NCI-H524 treated with DMSO at 0.1 percent for 48 hours (cell line): ENCODE measurements around the gene R3HDML.

Source experiments
- DNase-seq: peaks from one replicate; lab custom pipeline; 2025; lab: John Stamatoyannopoulos, UW

R3HDML gene

DNA sequence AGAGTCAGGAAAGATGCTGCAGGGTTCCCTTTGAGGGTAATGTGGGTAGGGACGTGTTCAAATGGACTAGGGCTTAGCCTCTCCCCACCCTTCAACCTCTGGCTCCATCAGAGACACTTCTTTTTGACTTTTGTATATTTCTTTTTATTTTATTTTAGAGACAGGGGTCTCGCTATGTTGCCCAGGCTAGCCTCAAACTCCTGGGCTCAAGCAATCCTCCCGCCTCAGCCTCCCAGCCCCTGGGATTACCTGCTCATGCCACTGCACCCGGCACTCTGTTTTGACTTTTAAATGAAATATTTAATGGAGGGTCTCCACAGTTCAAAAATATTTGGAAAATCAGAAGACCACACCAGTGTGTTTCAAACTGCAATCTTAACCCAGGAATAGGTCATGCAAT is 27.2 kb downstream of the R3HDML start:
- DNase-seq: no peak

DNA sequence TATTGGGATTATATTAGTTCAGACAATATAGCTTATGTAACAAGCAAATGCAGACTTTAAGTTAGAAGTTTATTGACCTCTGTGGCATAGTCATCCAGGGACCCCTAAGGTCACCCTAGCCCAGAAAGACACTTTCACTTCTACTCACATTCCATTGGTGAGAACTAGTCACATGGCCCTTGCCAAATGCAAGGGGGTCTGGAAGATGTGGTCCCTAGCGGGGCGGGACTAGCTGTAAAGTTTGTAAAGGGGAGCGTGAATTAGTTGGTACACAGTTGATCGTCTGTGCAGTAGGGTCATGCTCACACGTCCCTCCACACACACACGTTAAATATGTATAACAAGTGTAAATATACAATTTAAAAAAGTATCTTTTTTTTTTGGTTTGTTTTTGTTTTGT is 27.9 kb downstream of the R3HDML start:
- DNase-seq: no peak

DNA sequence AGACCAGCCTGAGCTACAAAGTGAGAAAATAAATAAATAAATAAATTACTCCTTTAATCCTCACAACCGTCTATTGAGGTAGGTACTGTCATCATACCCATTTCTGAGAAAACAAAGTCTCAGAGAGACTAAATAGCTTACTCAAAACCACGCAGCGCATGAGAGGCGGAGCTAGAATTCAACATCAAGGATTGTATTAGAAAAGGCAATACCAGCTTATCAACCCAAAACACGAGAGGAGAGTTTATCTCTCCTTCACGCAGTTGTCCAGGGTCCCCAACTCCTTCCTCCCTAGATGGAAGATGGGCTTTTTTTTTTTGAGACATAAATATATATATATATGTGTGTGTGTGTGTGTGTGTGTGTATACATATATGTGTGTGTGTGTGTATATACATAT is 30.9 kb downstream of the R3HDML start:
- no peak for DNase-seq

DNA sequence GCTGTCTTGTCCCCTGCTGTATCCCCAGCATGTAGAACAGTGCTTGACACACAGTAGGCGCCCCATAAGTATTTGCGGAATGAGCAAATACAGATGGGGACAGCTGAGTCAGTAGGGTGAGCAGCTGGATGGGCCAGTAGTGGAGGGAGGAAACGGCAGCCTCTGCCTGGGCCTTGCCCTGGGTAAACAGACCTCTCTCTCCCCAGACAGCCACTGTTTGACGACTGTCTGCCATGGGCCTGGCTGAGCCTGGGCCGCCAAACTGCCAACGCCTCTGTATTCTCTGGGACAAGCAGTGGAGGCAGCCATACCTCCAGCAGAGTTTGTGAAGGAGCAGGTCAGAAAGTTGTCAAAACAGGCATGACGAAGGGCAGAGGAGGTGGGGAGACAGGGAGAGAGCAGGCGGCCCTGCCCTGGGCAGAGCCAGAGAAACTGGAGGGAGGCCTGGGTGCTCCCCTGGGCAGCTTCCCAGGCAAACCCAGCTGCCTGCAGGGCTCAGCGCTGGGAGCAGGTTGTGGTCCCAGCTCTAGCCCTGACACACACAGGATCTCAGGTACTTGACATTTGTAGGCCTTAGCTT is 33.9 kb downstream of the R3HDML start:
- no peak for DNase-seq

DNA sequence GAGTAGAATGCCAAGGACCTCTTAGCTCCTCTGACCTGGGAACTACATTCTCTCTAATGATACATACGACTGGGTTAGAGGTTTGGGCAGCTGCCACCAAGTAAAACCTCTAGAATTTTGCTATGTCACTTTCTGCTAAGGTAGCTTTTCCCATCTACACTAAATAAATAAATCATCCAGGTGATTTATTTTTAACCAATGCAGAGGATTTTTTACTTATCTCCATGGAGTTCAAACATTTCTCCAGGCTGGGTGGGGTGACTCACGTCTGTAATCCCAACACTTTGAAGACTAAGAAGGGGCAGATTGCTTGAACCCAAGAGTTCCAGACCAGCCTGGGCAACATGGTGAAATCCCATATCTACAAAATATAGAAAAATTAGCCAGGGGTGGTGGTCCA is 45.8 kb downstream of the R3HDML start:
- no peak for DNase-seq

DNA sequence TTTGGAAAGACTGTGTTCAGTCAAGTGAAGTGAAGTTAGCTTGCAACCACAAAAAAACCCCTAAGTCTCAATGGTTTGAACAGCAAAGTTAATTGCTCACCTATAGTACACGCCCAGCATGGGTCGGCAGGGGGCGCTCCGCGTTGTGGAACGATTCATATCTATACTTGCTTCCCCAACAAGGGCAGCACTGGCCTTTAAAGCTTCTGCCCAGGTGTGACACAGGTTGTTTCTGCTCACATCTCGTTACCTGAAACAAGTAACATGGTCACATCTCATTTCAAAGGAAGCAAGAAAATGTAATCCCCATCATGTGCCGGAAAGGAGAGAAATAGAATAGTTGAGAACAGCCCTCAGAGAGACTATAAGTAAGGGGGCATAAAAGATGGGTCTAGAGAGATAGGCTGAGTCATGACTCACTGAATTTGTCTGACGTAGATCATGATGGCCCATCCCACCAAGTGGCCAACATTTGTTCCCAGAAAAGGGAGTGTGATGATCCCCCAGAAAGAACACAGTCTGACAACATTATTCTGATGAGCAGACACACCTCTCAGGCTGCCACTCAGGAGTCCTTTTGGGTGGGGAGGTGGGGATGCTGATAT is 47.7 kb downstream of the R3HDML start:
- DNase-seq: peak; percentile 16

DNA sequence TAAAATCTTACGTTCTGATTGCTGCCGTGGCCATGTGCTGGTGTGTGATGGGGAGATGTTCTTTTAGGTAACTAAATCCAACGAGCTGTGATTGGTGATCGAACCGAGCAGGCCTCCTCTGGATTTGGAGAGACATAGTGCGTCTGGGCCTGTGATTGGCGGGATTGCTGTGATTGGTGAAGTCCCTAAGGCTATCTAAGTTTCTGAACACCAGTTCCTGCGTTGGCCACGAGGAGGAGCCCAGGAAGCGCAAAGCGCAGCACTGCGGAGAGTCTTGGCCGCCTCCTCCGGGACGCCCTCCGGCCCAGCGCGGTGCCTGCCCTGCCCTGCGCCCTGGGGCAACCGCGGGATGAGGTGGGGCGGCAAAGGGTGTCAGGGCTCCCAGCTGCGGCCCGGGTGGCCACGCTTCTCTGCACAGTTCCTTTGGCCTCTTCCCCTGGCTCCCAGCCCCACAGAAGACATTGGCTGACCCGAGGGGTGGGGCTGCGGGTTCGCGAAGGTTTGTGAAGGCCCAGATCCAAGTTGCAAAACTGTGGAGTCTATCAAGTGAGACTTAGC is 51.7 kb downstream of the R3HDML start:
- peak; percentile 37 for DNase-seq

DNA sequence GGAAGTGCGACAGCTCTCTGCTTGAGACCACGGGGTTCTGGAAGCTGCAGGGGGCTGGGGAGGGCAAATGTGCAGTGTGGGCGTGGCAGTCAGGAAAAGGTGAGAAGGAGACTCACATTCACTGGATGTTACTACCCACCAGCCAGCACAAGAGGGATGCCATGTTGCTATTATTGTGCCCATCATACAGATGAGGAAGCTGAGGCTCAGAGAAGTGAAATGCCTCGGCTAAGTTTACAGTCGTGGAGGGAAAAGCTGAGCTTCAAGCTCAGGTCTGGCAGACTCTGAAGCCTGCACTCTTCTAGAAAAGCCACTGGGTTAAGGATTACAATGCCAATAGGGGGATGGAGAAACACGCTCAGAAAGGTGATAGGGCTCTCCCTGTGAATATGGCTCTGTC is 53.0 kb downstream of the R3HDML start:
- no peak for DNase-seq

DNA sequence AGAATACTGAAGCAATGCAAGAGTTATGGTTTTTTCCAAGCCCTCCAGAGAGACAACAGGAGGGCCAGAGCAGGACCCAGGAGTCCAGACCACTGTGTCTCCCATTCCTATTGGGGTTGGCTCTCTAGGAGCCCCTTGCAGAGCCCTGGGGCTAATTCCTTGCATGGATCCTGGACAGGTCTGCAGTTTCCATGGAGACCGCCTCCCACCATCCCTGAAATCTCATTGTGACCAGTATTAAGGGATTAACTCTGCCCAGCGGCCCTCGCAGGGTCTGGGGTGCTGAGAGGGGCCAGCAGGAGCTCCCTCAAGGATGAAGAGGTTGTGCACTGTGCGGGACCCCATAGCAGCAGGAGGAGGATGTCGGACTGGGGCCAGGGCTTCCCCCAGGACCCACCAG is 53.4 kb downstream of the R3HDML start:
- DNase-seq: no peak

DNA sequence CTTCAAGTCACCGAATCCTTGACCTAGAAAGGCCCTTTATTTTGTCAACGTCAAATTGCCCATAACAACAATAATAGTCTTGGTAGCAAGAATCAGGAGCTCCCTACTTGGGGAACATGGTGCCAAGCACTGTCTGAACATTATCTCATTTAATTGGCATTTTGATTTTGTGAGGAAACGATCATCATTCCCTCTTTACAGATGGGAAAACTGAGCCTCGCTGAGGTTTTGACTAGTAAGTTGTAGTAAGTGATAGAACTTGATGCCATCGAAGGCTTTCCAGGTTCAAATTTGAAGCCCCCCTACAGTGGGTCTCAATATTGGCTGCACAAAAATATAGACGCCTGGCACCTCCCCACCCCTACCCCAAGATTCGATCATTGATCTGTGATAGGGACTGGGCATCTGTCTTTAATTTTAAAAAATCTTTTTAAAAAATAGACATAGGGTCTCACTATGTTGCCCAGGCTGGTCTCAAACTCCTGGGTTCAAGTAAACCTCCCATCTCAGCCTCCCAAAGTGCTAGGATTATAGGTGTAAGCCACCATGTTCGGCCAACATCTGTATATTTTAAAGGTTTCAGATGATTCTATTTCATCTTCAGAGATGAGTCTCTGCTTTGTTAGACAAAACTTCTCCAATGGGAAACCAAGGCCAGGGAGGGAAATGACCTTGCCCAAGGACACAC is 55.4 kb downstream of the R3HDML start:
- DNase-seq: no peak

DNA sequence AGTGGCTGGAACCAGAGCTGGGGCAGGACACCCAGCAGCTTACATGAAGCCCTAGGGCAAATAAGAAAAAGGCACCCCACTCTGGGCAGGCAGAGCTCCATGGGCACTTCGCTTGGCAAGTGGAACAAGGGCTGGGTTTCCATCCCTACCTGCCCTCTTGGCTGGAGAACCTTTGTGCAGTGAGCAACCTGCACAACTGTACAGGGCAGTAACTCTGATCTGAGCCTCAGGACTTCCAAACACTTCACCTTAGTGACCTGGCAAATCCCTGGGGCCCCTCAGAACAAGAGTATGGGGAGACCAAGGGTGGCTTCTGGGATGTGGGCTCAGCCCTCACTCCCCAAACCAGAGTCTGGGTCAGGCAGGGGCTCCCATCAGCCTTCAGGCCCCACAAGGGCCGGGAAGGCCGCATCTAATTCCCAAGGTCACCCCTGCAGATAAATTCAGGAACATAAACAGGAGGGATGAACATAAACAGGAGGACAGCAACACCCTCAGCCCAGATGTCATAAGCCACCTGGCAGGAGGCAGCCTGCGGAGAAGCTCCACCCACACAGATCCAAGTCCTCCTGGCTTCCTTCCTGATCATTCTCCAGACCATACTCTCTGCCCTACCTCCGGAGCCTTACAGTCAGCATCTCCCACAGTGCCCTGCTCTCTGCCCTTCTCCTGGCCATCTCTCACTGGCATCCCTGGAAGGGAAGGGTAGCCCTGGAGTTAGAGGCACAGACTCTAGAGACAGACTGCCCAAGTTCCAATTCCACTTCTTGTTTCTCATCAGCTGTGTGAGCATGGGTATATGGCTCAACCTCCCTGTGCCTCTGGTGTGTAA is 56.1 kb downstream of the R3HDML start:
- DNase-seq: no peak

DNA sequence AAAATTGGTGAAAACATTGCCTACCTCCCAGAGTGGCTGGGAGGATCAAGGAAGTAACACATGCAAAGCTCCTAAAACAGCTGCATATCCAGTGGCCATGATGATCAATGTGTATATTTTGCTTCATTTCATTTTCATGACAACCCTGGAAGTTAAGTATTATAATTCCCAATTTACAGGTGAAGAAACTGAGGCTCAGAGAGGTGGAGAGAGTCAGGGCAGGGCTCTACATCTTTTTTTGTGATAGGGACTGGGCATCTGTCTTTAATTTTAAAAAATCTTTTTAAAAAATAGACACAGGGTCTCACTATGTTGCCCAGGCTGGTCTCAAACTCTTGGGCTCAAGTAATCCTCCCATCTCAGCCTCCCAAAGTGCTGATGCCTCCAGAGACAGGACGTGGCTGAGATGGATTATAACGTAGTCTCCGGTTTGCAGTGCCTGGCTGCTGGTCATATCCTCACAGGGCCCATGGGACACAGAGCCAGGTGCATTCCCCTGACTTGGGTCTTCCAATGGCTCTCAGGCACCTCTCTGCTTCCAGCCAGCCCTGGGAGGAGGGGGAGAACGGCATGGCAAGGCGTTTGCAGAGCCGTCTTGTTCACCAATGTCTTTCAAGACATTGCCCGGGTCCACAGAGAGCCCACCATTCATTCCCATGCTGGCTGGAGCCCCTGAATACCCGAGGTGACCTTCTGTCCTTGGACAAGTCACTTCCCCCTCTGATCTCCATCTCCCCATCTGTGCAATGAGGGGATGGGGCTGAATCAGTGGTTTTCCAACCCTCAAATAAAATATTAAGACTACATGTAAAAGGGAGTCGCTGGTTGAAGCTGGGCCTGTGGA is 57.0 kb downstream of the R3HDML start:
- DNase-seq: no peak

DNA sequence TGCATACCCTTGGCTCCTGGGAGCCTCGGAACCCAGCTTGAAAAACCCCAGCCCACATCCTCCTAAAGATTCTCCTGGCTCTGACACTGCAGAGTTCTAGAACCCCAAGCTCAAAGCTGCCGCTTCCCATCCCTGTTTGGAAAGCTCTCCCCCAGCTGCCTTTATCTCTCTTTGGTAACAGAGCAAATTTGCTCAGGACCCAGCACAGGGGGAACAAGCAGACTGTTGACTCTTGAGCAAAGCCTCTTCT is 57.5 kb downstream of the R3HDML start:
- no peak for DNase-seq

DNA sequence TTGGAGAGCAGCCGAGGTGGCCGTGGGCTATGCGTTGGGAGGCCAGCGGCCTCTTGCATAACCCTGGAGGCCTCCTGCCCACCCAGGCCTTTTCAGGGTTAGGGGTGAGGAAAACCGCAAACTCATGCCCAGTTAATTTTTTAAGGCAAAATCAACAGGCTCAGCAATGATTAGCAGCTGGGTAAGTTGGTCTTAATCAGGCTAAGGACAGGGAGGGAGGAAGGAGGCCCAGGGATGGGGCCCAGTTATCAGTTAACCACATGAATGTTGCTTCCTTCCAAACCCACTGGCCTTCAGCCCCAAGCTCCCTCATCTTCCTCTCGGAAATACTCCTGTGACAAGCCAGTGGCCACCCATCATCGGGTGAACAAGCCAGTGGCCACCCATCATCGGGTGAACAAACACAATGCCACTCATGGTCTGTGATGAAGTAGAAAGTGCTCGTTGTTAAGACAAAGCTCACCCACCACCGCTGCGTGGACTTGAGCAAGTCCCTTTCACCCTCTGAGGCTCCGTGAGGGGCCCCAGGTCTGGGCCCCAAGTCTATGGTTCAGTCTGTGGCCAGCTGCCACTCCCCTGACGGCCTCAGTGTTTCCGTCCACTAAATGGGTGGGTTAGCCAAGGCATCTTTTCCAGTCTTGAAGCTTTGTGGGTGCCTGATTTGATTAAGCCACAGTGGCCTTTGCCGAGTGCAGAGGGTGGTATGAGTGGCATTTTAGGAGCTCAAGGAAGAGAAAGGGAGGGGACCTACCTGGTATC is 58.0 kb downstream of the R3HDML start:
- DNase-seq: no peak

DNA sequence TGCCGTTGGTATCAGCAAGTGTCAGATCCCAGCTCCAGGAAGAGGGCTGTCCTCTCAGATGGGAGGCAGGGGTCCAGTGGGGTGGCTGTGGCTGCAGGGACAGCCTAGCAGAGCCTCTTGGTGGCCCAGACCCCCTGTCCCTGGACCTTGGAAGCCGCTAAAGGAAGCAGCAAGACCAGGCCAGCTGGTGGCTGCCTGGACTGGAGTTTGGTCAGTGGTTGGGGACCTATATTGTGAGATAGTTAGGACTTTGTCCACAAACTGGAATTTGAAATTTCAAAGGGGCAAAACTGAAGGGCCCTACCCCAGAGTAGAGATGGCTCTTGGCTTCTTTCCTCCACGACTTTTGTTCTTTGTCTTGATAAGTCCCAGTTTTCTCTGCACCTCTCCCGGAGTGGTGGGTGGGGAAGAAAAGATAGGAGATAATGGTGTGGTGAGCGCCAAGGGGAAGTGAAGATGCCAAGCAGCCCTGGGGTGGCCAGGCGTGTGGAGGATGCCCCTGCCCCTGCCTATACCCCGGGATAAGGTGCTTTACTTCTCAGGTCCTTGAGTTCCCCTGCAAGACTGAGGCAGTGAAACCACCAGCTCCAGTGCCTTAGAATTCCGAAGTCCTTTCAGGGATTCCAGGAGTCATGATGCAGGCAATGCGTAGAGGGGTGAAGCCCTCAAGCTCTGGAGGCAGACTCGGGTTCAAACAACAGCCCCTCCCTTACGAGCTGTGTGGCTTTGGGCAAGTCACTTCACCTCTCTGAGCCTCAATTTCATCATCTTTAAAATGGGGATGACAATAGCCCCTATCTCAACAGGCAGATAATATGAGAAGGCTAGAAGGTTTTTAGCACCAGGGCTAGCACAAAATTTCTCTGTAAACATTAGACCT is 58.9 kb downstream of the R3HDML start:
- DNase-seq: no peak

DNA sequence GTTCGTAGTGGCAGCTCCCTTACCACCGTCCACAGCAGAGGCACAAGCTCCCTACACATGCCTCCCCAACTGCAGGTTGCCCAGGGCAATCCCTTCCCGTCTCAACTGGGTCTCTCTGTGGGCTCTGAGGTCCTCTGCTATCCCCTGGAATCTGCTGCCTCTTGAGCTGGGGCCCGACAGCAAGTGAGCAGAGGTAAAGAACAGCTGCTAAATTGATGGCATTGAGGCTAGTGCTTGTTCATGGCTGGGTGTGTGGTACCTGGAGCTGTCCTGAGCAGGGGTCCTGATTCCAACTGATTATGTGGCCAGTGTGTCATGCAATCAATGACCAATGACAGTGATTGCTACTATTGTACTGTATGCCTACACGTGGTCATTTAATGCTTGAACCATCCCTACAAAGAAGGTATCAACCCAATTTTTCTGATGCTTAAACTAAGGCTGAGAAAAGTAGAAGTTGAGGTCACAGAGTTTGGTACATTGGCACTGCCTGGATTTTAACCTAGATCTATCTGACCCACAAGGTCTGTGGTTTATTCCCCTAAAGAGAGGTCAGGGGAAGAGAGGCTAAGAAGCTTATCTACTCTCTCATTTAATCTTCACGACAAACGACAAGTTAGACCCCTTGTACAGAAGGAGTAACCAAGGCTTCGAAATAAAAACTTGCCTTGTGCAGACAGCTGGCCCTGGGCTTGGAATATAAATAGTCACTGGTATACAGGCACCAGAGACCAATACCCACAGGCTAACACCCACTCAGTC is 59.7 kb downstream of the R3HDML start:
- no peak for DNase-seq

DNA sequence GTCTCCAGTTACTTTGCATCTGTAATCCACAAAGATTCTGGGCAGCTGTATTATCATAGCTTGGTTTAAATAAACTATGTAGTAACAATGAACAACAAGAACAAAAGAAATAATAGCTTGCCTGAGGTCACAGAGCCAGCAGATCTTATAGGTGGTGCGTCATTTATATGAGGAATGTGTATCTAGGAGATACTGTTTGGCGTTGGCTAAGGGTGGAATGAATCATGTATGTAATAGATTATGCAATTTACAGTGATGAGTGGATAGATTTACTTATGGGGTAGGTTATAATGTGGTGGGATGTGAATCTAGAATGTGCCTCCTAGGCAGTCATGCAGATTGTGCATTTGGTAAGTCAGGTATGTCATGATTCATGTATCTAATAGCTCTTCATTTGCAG is 61.5 kb downstream of the R3HDML start:
- DNase-seq: no peak

DNA sequence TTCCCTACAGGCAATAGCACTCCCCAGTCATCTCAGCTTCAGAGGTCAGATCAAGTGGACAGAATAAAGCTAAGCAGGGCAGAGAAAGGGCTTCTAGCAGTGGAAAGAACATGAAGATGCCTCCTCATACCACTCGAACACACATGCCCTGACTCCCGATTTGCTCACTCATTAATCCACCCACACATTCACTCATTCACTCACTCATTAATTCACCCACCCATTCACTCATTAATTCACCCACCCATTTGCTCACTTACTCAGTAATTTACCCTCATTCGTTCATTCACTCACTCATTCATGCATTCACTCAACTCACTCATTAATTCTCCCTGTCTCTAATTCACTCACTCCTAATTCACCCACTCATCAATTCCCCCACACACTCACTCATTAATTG is 62.6 kb downstream of the R3HDML start:
- no peak for DNase-seq

DNA sequence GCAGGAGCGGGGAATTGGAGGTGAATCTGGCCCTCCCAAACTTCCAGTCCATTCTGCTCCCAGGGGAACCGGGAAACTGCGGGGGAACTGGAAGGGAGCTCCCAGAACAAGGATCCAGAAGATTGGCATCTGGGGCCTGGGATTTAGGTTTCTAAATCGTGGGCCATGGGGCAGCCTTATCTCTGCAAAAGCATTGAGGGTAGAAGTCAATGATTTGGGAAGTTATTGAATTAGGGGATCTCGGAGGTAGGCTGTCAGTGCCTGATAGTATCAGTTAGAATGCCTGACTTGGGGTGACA is 63.8 kb downstream of the R3HDML start:
- no peak for DNase-seq
